IMR-90 (cell line): ENCODE results near the gene SSH2.

Experiments used
- CEBPB ChIP-seq: IDR thresholded peaks from 2 replicates; pipeline ENCODE4 v1.6.1; 2012; ENCODE audit warnings: low read depth, low read length, improper control_type of control experiment
- CHD1 ChIP-seq: IDR thresholded peaks from 2 replicates; pipeline ENCODE4 v1.6.1; 2012; ENCODE audit warnings: low read depth, low read length, improper control_type of control experiment
- CTCF ChIP-seq: conservative IDR thresholded peaks from 2 replicates; pipeline ENCODE4 v1.5.1; 2012; ENCODE audit warnings: mild to moderate bottlenecking, low read depth, low read length, improper control_type of control experiment
- ELK1 ChIP-seq: fragments of 150-350 bp; IDR thresholded peaks from 2 replicates; pipeline ENCODE4 v1.6.1; 2016; ENCODE audit warnings: low read depth, mild to moderate bottlenecking, low read length, moderate library complexity, borderline replicate concordance
- FOS ChIP-seq: fragments of 150-350 bp; IDR thresholded peaks from 2 replicates; pipeline ENCODE4 v1.6.1; 2016; ENCODE audit warnings: low read depth, low read length
- MAFK ChIP-seq: IDR thresholded peaks from 2 replicates; pipeline ENCODE4 v1.6.1; 2012; ENCODE audit warnings: low read depth, low read length, improper control_type of control experiment
- MAZ ChIP-seq: IDR thresholded peaks from 2 replicates; pipeline ENCODE4 v1.6.1; 2012; ENCODE audit warnings: low read depth, mild to moderate bottlenecking, low read length, improper control_type of control experiment, moderate library complexity, borderline replicate concordance
- MXI1 ChIP-seq: IDR thresholded peaks from 2 replicates; pipeline ENCODE4 v1.6.1; 2012; ENCODE audit warnings: low read depth, mild to moderate bottlenecking, low read length, moderate library complexity, borderline replicate concordance
- POLR2A ChIP-seq: IDR thresholded peaks from 2 replicates; pipeline ENCODE4 v1.6.1; 2012; ENCODE audit warnings: mild to moderate bottlenecking, low read depth, low read length
- RAD21 ChIP-seq: IDR thresholded peaks from 2 replicates; pipeline ENCODE4 v1.6.1; 2012; ENCODE audit warnings: low read length, improper control_type of control experiment
- RFX5 ChIP-seq: IDR thresholded peaks from 2 replicates; pipeline ENCODE4 v1.8.0; 2012; ENCODE audit warnings: low read depth, mild to moderate bottlenecking, low read length, moderate library complexity
- SMC3 ChIP-seq: fragments of 150-350 bp; IDR thresholded peaks from 2 replicates; pipeline ENCODE4 v1.6.1; 2016; ENCODE audit warnings: low read depth, mild to moderate bottlenecking, antibody characterized with exemption, low read length, moderate library complexity

DNA sequence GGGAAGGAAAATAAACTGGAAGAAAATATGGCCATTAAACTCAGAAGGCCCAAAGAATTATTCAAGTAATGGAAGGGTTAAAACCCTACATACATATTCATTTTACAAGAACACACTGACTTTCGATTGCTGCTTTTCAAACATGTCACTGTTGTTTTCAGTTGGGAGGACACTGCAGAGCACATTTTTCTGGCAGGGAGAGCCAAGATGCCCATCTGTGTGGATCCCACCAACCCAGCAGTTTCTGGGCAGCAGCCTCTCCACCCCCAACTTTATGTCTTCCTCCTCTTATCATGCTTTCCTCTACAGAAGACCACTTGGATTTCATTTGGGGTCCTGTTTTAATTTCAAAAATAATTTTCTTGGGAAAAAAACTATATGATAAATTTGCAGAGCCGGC is 300.2 kb downstream of the SSH2 start:
- no peak for TF ChIP-seq CTCF
- no peak for TF ChIP-seq MAFK
- TF ChIP-seq RAD21: no peak
- no peak for TF ChIP-seq POLR2A
- TF ChIP-seq FOS: no peak
- TF ChIP-seq CEBPB: no peak
- no peak for TF ChIP-seq MXI1
- no peak for TF ChIP-seq ELK1
- TF ChIP-seq MAZ: no peak
- TF ChIP-seq SMC3: no peak
- TF ChIP-seq RFX5: no peak
- TF ChIP-seq CHD1: no peak
